Measurements from ENCODE around the gene CRISPLD2.

Gene CRISPLD2

DNA sequence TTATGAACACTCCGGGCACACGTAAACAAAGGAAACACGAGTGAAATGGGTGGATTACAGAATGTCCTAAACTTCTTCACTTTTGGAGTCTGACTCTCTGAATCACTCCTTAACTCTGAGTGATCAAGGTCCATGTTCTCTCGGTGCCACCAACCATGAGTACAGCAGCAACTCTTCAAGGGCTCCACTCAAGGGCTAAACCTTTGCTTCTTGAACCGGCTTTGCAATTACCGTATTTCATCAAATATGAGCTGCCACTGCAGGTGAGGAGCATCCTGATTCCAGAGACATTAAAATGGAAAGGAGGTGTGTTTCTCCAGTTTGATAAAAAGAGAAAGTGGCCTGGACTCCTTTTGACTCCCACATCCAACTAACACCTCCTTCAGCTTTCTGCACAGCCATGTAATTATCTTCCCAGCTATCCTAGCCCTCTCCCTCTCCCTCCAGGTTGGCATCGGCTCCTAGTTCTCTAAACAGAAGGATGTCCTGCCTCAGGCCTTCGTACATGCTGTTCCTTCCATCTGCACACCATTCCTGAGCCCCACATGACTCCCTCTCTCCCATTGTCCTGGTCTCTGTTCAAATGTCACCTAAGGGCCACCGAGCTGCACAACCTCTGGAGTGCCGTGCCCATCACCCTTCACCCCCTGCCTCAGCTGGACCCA lies 130.1 kb downstream of the CRISPLD2 start:
- Histone ChIP-seq H2AFZ (ENCODE audit: low read length) (no peak overlapping the region), H3K36me3 (ENCODE audit: insufficient read depth, low read length) (no peaks in the 10 kb centered on the region), H3K79me2 (ENCODE audit: insufficient read depth, low read length) (no peaks in the 10 kb centered on the region), H3K9me2 (replicated peaks; ENCODE audit: low read depth, low read length) (no peaks in the 10 kb centered on the region), H4K20me1 (ENCODE audit: insufficient read depth, low read length, poor library complexity, severe bottlenecking) (no peaks in the 10 kb centered on the region), H3K4me3 (ENCODE audit: low read length, poor library complexity, severe bottlenecking) (no peak overlapping the region), H3K4me2 (ENCODE audit: low read depth, low read length, poor library complexity, severe bottlenecking) (no peak overlapping the region), H3F3A (ENCODE audit: low read depth) (no peaks in the 10 kb centered on the region), H3K27me3 (ENCODE audit: insufficient read depth, low read length, poor library complexity, severe bottlenecking) (no peaks in the 10 kb centered on the region), H3K9me3 (ENCODE audit: insufficient read depth, low read depth, low read length) (no peaks in the 10 kb centered on the region), H3K9ac (ENCODE audit: low read depth, low read length, poor library complexity, severe bottlenecking) (no peak overlapping the region), H3K4me1 (ENCODE audit: insufficient read depth, low read length, poor library complexity, severe bottlenecking) (no peaks in the 10 kb centered on the region)
- TF ChIP-seq CTCF (conservative IDR thresholded peaks at IDR 0.05; ENCODE audit: low read length): no peak
- no peak for TF ChIP-seq EZH2phosphoT487 (IDR thresholded peaks at IDR 0.05; ENCODE audit: borderline replicate concordance)

GRCh38 chr16:84950906-84951305 lies 131.1 kb downstream of the CRISPLD2 start:
- H2AFZ ChIP-seq (ENCODE audit: low read length): no peak overlapping the region
- TF ChIP-seq EZH2phosphoT487 (IDR thresholded peaks at IDR 0.05; ENCODE audit: borderline replicate concordance): no peak
- peak; percentile 87 for TF ChIP-seq CTCF (conservative IDR thresholded peaks at IDR 0.05; ENCODE audit: low read length)
- H4K20me1 ChIP-seq (ENCODE audit: insufficient read depth, low read length, poor library complexity, severe bottlenecking): no peaks in the 10 kb centered on the region

GRCh38 chr16:84952335-84953189 lies 132.8 kb downstream of the CRISPLD2 start:
- Histone ChIP-seq H3F3A (ENCODE audit: low read depth) (no peaks in the 10 kb centered on the region), H2AFZ (ENCODE audit: low read length) (no peak overlapping the region), H3K27me3 (ENCODE audit: insufficient read depth, low read length, poor library complexity, severe bottlenecking) (no peaks in the 10 kb centered on the region), H3K79me2 (ENCODE audit: insufficient read depth, low read length) (no peaks in the 10 kb centered on the region), H3K9ac (ENCODE audit: low read depth, low read length, poor library complexity, severe bottlenecking) (no peak overlapping the region), H3K9me2 (replicated peaks; ENCODE audit: low read depth, low read length) (no peaks in the 10 kb centered on the region), H3K36me3 (ENCODE audit: insufficient read depth, low read length) (no peaks in the 10 kb centered on the region), H4K20me1 (ENCODE audit: insufficient read depth, low read length, poor library complexity, severe bottlenecking) (no peaks in the 10 kb centered on the region), H3K4me1 (ENCODE audit: insufficient read depth, low read length, poor library complexity, severe bottlenecking) (no peaks in the 10 kb centered on the region), H3K9me3 (ENCODE audit: insufficient read depth, low read depth, low read length) (no peaks in the 10 kb centered on the region), H3K4me2 (ENCODE audit: low read depth, low read length, poor library complexity, severe bottlenecking) (no peak overlapping the region), H3K4me3 (ENCODE audit: low read length, poor library complexity, severe bottlenecking) (no peak overlapping the region)
- TF ChIP-seq EZH2phosphoT487 (IDR thresholded peaks at IDR 0.05; ENCODE audit: borderline replicate concordance) (no peak), CTCF (conservative IDR thresholded peaks at IDR 0.05; ENCODE audit: low read length) (peak; percentile 78)

More at GRCh38 chr16:84950906-84951305, 131.1 kb downstream of the CRISPLD2 start:
- no peaks in the 10 kb centered on the region for H3K4me1 ChIP-seq (ENCODE audit: insufficient read depth, low read length, poor library complexity, severe bottlenecking)
- no peaks in the 10 kb centered on the region for H3K36me3 ChIP-seq (ENCODE audit: insufficient read depth, low read length)
- no peaks in the 10 kb centered on the region for H3K79me2 ChIP-seq (ENCODE audit: insufficient read depth, low read length)
- no peak overlapping the region for H3K4me2 ChIP-seq (ENCODE audit: low read depth, low read length, poor library complexity, severe bottlenecking)
- no peak overlapping the region for H3K9ac ChIP-seq (ENCODE audit: low read depth, low read length, poor library complexity, severe bottlenecking)
- no peaks in the 10 kb centered on the region for H3K9me2 ChIP-seq (replicated peaks; ENCODE audit: low read depth, low read length)
- no peaks in the 10 kb centered on the region for H3K9me3 ChIP-seq (ENCODE audit: insufficient read depth, low read depth, low read length)
- no peaks in the 10 kb centered on the region for H3K27me3 ChIP-seq (ENCODE audit: insufficient read depth, low read length, poor library complexity, severe bottlenecking)
- H3K4me3 ChIP-seq (ENCODE audit: low read length, poor library complexity, severe bottlenecking): no peak overlapping the region
- no peaks in the 10 kb centered on the region for H3F3A ChIP-seq (ENCODE audit: low read depth)

Data from Loucy (cell line).